OCI-M1 (cell line): ENCODE measurements around the gene PRKRIP1.
"Not testable (repeated sequence)": the region's sequence is repeated elsewhere in the genome, so short reads cannot be mapped to it uniquely, and the experiment has no call there.

Experiments
- DNase-seq: peaks from one replicate; lab custom pipeline; 2025; lab: John Stamatoyannopoulos, UW

Gene PRKRIP1

DNA sequence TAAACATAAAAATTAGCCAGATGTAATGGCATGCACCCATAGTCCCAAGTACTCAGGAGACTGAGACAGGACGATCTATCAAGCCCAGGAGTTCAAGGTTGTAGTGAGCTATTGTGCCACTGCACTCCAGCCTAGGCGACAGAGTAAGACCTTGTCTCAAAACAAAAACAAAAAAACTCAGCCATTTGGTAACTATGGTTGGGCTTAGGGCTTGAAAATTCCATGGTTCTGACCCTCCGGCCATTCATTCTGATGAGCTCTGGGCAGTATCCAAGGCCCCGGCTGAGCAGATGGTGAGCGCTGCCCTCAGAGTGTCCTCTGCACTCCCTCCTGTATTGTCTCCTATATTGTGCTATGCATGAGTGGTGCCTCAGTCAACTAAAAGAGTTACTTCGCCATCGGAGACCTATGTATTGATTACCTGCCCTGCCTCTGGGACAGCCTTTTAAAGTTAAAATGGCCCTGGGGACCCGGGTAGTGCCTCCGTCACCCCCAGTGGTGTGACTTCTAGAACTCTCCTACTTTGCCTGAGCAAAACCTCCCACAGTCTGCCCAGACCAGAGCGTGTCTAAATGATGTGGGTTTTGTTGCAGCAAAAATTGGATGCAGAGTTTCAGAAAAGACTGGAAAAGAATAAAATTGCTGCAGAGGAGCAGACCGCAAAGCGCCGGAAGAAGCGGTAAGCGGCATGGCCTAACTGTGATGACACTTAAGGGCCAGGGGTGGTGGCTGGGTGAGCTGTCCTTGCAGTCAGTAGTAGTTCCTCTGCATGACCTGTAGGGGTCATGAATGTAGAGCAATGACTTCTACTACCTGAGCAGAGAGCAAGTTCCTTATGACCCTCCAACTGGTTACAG lies 8.1 kb downstream of the PRKRIP1 start:
- DNase-seq, result peak; percentile 55

DNA sequence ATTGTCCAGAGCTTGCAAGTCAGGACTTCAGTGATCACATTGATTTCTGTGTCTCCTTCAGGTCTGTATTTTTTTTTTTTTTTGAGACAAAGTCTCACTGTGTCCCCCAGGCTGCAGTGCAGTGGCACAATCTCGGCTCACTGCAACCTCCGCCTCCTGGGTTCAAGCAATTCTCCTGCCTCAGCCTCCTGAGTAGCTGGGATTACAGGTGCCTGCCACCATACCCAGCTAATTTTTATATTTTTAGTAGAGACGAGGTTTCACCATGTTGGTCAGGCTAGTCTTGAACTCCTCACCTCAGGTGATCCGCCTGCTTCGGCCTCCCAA lies 8.7 kb downstream of the PRKRIP1 start:
- not testable (repeated sequence) for DNase-seq

DNA sequence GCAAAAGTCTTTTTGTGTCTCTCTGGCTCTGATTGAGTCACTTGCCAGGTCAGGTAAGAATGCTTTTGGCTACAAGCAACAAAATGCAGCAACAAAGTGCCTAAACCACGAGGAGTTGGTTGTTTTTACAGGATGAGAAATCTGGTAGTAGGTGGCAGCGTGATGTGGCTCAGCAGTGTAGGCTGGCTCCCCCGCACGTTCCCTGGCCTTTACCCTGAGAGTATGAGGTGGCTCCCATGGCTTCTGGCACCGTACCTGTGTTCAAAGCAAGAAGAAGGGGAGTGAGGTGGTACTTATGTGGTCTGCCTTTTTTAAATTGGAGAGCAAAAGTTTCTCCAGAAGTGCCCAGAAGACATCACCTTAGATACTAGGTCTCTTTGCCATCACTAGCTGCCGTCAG lies 11.7 kb downstream of the PRKRIP1 start:
- no peak for DNase-seq

DNA sequence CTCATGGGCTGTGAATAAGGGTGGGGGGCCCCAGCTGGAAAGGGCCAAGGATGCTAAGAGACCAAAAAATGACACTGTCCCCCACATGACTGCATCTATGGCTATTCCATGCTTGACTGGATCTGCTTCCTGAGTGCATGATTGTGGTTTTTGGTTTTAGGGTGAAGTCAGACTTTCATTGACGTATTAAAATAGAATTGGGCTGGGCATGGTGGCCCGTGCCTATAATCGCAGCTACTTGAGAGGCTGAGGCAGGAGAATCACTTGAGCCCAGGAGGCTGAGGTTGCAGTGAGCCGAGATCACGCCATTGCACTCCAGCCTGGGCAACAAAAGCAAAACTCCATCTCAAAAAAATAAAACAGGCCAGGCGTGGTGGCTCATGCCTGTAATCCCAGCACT lies 12.4 kb downstream of the PRKRIP1 start:
- not testable (repeated sequence) for DNase-seq

DNA sequence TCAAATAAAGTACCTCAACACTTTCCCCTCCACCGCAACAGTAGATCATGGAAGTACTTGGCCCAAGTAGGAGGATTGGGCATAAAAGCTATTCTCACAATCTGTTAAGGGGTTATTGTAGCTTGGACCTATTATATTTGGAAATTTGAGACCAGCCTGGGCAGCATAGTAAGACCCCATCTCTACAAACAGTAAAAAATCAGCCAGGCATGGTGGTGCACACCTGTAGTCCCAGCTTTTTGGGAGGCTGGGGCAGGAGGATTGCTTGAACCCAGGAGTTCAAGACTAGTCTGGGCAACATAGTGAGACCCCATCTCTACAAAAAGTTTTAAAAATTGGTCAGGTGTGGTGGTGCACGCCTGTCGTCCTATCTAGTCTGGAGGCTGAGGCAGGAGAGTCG lies 13.2 kb downstream of the PRKRIP1 start:
- DNase-seq, result no peak

DNA sequence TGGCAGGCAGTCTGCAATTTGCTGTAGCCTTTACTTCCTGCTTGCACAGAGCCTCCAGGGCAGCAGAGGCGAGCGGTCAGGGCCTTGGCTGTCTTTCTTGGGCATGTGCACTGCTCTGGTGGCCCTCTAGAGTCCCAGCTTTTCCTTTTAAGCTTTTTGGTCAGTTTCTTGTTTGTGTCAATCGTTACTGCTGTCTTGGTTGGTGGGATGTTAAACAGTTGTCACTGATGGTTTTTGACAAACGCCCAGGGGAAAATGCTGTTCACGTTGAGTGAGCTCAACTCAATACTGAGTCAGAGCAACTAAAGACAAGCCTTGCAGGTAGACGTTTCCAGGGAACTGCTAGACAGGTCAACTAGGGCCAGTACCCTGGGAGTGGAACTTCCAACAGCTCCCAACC lies 14.0 kb downstream of the PRKRIP1 start:
- no peak for DNase-seq

DNA sequence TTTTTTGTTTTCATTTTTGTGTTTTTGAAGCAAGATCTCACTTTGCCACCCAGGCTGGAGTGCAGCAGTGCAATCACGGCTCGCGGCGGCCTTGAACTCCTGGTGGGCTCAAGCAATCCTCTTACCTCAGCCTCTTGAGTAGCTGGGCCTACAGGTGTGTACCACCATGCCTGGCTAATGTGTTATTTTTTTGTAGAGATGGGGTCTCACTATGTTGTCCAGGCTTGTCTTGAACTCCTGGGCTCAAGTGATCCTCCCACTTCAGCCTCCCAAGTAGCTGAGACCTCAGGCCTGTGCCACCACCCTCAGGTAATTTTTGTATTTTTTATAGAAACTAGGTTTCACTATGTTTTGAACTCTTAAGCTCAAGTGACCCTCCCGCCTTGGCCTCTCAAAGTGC lies 14.8 kb downstream of the PRKRIP1 start:
- no peak for DNase-seq

DNA sequence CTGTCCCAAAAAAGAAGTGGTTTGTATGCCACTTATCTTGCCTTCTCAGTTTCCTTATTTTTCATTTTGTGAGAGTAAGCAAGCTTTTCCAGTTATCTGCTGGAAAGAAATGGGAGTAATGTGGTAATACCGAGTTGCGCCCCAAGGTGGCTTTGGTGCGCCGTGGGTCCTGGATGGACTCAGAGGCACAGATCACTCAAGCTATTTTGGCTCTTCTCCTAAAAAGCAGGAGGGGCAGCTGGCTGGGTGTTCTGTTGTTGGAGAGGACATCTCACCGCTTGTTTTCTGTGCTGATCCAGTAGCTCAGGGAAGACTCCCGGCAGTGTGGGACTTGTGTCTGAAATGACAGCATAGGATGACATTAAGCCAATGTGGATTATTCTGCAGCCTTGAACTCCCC lies 16.4 kb downstream of the PRKRIP1 start:
- DNase-seq, result peak; percentile 30

DNA sequence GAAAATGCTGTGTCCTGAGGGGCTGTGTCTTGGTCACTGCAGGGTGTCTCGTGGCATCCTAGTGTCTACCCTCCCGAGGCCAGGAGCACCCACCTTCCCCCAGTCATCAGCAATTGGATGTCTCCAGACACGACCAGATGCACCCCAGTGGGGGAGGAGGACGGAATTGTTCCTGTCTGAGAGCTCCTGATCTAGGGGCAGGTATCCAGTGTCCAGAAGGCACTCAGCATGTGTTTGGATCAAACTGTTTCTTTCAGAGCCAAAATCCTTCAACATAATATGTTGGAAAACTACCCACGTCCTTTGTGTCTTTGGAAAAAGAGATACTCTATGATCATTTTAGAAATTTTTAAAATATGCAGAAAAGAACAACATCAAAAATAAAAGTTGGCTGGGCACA lies 16.9 kb downstream of the PRKRIP1 start:
- no peak for DNase-seq

DNA sequence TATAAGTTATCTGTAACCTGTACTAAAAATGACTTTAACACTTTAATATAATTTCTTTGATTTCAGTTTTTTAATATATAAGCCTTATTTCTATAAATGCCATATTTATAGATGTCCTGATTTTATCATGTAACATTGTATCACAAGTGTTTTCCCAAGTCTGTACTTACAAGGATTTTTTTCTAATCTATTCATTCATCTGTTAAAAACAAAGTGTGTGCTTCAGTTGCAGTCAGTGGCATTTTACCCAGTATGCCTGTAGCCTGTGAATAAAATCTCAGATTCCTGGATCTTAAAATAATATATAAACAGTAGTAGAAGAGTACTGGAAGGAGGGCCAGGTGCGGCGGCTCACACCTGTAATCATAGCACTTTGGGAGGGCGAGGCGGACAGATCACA lies 17.4 kb downstream of the PRKRIP1 start:
- DNase-seq, result no peak

DNA sequence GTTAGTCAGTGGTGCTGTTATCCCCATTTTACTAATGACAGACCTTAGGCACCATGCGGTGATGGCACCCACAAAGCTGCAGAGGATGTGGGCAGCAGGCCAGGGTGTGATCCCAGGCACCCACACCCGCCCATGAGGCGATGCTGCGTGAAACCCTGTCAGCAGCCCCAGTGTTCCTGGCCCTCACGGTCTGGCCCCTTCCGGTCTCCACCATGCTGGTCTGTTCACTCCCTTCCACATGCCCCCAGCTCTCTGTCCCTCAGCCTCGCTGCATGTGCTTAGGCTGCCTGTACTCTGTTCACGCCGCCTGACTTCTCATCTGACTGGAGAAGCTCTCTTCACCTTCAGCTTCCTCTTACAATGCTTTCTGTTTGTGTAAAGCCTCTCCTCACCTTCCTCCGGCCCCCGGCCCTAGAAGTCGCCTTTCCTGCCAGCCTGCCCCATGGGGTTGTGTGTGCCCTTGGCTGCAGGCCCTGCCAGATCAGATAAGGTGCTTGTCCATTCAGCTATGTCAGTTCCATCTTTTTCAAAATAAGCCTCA lies 19.6 kb downstream of the PRKRIP1 start:
- DNase-seq, result no peak

DNA sequence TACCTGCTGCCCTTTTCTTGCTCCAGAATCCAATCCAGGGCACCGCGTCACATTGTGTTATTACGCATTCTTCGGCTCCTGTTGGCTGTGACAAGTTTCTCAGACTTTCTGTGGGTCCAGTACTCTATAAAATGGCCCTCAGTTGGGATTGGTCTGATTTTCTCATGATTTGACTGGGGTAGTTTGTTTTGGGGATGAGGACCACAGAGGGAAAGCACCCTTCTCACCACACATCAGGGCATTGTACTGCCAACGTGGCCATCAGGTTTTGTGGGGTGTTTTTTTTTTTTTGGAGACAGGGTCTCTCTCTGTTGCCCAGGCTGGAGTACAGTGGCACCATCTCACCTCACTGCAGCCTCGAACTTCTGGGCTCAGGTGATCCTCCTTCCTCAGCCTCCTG lies 20.2 kb downstream of the PRKRIP1 start:
- DNase-seq, result no peak

DNA sequence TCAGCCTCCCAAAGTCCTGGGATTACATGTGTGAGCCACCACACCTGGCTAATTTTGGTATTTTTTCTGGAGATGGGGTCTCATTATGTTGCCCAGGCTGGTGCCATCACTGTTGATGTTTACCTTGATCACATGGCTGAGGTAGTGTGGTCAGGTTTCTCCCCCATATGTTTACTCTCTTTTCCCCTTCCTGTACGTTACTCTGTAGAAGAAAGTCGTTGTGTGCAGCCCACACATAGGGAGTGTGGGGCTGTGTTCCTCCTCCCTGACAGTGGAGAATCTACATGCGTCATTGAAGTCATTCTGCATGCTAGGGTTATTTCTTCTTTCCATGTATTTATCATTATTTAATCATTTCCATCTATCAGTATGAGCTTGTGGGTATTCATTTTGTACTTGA lies 20.9 kb downstream of the PRKRIP1 start:
- no peak for DNase-seq

DNA sequence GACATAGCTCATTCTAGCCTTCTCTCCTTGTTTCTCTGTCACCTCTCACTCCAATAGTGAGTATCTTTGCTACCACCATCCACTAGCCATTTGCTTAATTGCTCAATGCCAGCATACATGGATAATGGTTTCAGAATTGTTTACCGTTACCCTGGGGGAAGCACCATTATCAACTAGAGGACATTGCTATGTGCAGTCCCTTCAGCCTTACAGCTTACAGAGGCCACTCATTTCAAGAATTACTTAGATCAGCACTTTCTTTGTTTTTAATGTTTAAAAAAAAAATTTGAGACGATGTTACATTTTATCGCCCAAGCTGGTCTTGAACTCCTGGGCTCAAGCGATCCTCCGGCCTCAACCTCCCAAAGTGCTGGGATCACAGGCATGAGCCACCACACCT lies 22.4 kb downstream of the PRKRIP1 start:
- no peak for DNase-seq

DNA sequence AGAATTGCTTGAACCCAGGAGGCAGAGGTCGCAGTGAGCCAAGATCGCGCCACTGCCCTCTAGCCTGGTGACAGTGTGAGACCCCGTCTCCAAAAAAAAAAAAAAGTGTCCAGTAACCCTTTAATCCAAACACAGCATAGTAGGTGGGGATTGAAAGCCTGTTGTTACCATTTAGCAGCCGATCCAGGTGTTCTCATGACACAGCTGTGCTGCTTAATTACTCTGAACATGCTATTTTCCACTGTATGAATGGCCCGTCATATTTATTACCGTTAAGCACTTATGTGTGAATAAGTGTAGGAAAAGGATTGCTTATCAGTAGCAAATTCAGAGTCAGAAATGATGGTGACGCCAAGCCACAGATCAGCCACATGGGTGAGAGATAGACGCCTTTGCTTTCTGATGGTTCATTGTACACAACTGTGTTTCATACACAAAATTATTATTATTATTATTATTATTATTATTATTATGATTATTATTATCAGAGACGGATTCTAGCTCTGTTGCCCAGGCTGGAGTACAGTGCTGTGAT lies 25.6 kb downstream of the PRKRIP1 start:
- DNase-seq, result no peak

DNA sequence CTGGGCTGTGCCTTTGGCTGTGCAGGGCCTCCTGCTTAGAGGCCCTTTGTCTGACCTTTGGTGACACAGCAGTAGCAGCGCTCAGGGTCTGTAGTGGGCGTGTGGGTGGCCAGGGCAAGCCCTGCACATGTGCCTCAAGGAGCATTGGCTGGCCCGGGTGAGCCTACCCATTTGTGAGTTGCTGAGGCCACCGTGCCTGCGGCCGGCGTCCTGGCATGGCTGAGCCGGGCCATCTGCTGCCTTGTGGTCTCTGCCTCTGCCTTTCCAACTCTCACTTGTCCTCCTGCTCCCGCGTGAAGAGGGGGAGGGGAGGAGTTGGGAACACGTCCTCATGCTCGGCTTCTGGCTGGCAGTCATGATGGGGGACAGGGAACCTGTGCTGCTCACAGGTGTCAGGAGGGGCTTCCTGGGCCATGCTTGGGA lies 28.0 kb downstream of the PRKRIP1 start:
- DNase-seq, result no peak

DNA sequence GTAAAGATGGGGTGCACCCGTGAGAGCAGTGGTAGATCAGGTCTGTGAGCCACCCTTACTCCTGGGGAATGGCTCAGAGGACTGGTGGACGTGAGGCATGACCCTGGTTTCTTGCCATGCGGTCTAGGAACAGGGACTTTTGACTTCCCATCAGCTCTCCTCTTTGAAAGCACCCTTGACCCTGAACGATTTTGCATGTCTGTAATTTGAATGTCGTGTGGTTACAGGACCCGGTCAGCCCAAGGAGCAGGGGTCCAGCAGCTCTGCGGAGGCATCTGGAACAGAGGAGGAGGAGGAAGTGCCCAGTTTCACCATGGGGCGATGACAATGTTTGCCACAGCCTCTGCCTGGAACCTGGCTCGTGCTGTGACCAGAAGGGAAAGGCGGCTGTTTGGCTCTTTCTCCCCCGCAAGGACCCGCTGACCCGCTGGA lies 28.6 kb downstream of the PRKRIP1 start:
- no peak for DNase-seq

DNA sequence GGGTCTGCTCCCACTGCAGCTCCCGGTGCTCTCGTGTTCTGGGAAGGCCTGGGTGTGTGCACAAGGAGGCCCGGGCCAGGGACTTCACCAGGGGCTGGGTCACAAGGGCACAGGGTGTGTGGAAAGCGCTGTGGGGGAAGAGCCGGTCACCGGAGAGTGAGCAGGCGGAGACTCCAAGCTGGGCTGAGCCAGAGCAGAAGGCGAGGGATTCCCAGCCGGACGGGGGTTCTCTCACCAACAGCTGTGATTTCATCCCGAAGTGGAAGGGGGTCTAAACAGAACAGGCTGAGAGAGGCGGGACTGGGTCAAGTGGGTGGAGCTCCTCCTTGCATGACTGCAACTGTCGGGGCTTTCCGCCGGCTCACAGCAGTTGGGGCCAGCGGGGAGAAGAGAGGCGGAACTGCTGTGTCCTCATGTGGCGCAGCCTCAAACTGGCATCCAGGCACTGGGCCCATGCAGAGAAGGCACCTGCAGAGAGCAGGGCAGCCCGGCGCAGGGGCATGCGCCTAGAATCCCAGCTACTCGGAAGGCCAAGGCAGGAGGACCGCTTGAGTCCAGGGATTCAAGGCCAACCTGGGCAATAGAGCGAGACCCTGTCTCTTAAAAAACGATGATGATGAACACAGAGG lies 29.6 kb downstream of the PRKRIP1 start:
- DNase-seq, result no peak

DNA sequence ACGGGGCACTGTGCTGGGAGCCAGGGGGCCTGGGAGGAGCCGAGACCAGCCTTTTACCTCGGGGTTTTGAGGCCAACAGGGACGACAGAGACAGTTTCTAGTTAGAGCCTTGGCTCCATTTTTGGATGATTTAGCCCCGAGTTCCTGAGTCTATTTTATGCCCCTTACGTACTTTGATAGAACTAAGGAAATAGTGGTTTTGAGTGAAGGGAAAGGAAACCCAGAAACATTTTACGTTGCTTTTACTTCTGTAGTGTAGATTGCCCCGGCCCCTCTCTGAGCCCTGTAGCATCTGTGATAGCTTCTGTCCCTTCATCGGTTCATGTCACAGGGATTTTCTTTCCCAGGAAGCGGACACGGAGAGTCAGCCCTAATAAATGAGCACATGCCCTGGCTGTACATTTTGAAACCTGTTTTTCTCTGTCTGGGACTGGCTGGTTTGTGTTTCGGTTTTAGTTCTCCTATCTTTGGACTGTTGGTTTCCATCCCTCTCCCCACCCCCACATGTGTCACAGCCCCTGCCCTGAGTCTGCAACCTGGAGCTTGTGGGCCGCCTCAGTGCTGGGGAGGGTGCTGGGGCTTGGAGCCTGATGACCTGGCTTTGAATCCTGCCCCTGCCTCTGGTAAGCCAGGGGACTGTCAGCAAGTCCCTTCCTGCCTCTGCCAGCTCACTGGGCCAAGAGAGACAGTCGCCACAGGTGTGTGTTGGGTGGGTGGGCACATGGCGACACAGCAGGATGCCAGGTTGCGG lies 30.3 kb downstream of the PRKRIP1 start:
- DNase-seq, result peak; percentile 11

DNA sequence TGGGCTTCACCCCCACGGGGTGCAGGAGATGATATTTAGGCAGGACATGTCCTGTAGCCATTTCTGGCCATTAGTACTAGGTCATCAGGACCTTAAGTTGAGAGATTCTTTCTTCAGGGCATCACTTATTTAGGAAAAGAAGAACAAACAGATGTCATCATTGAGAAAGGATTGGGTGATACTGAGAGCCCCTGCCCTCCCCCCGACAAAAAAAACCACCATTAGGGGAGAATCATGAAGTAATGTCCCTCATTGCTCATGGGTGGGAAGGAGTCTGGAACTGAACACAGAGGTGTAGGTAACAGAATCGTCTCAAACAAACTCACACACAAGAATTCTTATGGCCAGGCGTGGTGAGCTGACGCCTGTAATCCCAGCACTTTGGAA lies 30.8 kb downstream of the PRKRIP1 start:
- no peak for DNase-seq

DNA sequence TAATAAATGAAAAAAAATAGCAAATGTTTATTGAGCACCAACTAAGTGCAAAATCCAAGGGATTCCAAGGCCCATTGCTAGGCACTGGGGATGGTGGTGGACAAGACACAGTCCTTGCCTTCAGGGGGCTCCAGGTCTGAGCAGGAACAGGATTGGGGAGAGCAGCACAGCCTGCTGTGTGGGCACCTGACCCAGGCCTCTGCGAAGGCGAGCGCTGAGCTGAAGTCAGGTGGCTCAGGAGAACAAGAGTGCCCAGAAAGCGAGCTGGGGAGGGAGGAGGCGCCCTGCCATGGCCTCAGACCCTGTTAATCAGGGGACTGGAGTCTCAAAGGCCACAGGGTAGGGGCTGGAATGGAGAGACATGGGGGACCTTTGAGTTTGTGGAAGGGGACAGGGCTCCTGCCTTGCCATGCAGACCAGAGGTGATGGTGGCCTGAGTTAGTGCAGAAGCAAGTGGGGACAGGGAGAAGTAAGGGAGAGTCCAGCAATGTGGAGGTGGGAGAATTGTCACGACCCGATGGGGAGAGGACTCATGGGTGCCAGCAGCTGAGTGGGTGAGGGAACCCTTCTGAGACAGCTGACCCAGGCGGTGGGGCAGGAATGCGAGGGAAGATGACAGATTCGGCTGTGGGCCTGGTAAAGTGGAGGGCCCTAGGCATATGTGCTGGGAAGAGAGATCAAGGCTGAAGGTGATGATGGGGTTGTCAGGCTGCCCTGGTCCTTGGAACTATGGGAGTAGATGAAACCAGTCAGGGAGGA lies 33.2 kb downstream of the PRKRIP1 start:
- no peak for DNase-seq
